Skin of body (tissue), 2 donors: ENCODE measurements around the gene STX4. TPM values are rescaled to one million over a fixed set of nuclear protein-coding genes. Genes with fewer than 3 reads are reported as not detected.

Experiments used
- DNase-seq: peaks from one replicate; lab custom pipeline; 2025; lab: John Stamatoyannopoulos, UW
- total RNA-seq: library from RNA; depleted of rRNA; stranded (reverse); fragments of >200 nt; gene quantifications from one replicate; pipeline ENCODE4 v1.2.3, GENCODE V29; 2014

STX4 gene
- total RNA-seq, 1 donor from 2014 or later, result 26.3 TPM

DNA sequence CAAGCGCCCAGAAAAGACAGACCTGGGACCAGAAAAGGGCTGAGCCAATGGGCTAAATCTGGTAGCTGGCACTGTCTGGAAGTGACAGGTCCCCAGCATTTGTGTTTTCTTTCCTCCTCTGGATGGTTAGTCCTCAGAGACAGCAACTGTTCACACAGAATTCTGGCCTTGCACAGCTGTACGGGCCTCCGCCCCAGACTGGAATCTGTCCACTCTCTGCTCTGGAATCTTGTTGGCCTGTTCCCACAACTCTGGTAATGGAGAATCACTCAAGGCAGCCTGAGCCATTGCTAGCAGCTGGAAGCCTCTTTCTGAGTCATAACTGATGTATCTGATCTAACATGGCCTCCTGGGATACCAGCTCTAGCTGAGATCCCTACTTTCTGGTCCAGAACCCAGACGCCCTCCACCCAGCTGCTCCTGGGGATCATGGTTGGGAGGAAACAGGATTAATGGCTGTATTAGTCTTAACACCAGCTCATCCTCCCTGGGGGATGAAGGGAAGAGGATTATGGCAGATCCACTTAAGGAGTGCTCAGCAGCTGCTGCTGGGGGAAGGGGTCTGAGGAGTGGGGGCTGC lies 31.6 kb downstream of the STX4 start:
- peak; percentile 93 for DNase-seq

DNA sequence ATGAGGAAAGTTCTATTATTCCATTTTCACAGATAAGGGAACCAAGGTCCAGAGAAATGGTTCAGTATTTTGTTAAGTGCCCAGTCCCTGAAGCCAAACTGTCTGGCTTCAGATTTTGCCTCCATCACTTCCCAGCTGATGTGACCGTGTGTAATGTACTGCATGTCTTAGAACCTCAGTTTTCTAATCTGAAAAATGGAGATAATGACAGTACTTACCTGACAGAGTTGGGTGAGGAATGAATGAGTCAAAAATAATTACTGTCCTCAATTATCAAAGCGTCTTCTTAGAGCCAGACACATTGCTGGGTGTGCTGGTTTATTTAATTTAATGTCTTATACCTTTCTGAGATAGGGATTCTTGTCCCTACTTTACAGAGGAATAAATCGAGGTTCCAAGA lies 34.0 kb downstream of the STX4 start:
- DNase-seq, result no peak

DNA sequence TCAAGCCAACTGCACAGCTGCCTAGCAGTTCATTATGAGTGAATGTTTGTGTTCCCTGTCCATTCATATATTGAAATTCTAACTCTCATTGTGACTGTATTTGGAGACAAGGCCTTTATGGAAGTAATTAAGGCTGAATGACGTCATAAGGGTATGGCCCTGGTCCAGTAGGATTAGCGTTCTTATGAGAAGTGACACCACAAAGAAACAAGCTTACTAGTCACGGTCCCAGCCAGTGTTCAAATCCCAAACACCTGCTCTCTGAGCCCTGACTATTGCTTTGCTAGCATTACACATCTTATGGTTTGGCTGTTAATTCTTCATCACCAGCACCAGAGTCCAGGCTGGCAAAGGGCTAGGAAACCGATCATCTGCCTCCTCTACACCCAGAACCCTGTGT lies 38.5 kb downstream of the STX4 start:
- peak; percentile 74 for DNase-seq

DNA sequence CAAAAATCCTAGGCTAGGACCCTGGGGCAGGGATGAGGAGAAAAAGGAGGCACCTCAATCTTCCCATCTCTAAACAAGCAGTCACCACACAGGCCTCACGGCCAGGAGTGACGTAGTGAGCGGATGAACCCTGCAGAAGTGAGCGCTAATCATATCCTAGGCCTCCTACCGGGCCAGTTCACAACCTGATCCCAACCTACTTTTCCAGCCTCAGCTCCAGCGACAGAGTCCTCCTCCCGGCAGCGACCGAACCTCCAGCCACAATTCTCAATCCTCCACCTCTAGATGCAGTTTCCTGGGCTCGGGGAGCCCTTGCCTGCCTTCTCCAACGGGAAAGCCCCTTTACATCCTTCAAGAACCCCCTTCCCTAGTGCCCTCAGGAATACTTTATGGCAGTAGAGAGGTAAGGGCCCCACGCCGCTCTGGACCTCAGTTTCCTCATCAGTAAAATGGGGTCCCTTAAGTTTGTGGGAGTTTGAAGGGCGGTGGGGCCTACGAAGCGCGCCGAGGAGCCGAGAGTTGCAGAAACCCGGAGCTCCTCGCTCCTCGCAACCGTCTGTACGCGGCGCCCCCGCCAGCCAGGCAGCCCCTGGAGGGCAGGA lies 39.3 kb downstream of the STX4 start:
- DNase-seq, result no peak

DNA sequence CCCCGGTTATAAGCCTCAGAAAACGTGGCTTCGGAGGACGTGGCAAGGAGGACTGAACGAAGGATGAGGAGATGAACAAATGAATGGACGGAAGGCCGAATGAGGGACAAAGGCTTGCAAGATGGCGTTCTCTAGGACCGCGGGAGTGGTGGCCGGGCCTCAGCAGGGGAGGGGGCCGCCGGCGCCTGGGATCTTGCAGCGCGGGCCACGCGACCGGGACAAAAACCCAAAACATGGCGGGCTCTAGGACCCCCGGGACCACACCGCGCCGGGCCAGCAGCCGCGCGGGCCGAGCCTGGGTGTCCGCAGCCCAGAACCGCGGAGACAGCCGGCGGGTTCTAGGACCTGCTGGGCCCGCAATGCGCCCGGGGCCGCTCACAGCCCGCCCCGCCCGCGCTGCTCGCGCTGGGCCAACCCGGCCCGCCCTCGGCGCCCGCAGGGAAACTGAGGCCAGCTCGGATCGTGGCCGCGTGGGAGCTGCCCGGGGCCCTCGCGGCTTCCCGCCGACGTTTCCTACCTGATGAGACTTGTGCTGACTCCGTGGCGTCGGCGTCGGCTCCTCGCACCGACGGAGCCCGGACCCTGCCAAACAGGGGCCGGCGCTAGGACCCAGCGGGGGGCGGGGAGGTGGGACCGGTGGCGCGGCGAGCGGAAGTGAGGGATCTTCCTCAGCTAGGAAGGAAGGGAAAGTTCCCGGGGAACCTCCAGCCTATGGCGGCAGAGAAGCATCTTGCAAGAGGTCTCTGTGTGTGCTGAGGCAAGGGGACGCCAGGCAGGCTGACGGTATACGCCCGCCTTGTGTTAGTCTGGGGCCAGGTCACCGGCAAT lies 40.0 kb downstream of the STX4 start:
- DNase-seq, result peak; percentile 91

DNA sequence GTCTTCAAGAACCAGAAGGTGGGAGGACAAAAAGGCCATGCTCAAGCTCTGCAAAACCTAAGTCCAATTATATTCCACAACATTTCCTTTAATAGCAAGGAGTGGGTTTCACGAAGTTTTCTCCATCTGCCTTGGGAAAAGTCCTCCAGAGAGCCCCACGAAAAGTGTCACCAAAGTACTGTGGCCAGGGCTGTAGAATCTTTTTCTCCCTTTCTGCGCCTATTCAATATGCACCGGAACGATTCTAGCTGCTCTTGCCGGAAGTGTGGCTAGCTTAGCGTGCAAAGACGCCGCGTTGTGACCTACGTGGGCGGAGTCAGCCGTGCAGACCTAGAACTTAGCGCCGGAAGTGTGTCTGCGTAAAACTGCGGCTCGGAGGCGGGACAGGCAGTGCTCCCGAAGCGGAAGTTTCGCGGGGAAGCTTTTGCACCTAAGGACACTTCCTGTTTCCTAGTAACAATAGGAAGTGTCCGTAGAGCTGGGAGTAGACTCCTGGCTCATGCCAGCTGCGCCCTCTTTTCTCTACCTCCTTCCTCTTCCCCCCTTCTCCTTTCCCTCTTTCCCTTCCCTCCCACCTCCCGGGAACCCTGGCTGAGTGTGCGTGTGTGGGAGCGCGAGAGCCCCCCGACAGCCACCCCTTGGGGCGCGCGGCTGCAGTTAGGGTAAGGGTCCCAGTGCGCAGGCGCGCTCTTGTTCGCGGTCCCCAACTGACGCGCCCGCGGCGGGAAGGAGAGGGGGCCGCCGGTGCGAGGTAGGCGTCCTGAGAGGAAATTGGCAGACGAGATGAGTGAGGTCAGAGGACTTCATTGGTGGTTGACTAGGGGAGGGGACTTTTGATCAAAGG lies 40.8 kb downstream of the STX4 start, which contains the start of the genes ZNF646 and ZNF668:
Gene ZNF646 (plus strand): TSS at position 453 of the 844 bp plus-strand sequence. CDS start 1,903 bp downstream, outside the sequence.
Gene ZNF668 (minus strand): TSS at position 271 of the 844 bp plus-strand sequence. CDS start 9,781 bp downstream, outside the sequence.
- peak; percentile 99 for DNase-seq

DNA sequence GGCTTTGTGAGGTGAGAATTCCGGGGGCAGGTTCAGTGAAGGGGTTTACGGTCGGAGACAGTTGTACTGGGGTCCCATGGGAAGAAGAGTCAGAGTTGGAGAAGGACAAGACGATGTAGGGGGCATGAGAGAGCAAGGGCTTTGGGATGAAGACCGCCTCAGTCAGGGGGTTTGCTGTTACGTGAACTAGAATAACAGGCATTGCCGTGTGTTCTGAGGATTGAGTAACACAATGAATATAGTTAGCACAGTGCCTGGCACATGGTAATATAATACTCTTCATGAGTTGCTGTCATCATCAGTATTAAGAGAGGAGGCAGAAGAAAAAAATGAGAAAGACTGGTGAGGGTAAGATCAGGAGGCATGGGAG lies 41.4 kb downstream of the STX4 start:
- no peak for DNase-seq

DNA sequence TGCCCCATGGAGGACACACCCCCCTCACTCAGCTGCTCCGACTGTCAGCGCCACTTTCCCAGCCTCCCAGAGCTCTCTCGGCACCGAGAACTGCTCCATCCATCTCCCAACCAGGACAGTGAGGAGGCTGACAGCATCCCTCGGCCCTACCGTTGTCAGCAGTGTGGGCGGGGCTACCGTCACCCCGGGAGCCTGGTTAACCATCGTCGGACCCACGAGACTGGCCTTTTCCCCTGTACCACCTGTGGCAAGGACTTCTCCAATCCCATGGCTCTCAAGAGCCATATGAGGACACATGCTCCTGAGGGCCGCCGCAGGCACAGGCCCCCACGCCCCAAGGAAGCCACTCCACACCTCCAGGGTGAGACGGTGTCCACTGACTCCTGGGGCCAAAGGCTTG lies 43.0 kb downstream of the STX4 start:
- DNase-seq, result no peak

DNA sequence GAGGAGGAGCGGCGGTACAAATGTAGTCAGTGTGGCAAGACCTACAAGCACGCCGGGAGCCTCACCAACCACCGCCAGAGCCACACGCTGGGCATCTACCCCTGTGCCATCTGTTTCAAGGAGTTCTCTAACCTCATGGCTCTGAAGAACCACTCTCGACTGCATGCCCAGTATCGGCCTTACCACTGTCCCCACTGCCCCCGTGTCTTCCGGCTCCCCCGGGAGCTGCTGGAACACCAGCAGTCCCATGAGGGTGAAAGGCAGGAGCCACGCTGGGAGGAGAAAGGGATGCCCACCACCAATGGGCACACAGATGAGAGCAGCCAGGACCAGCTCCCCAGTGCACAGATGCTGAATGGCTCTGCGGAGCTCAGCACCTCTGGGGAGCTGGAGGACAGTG lies 43.7 kb downstream of the STX4 start:
- DNase-seq, result no peak

DNA sequence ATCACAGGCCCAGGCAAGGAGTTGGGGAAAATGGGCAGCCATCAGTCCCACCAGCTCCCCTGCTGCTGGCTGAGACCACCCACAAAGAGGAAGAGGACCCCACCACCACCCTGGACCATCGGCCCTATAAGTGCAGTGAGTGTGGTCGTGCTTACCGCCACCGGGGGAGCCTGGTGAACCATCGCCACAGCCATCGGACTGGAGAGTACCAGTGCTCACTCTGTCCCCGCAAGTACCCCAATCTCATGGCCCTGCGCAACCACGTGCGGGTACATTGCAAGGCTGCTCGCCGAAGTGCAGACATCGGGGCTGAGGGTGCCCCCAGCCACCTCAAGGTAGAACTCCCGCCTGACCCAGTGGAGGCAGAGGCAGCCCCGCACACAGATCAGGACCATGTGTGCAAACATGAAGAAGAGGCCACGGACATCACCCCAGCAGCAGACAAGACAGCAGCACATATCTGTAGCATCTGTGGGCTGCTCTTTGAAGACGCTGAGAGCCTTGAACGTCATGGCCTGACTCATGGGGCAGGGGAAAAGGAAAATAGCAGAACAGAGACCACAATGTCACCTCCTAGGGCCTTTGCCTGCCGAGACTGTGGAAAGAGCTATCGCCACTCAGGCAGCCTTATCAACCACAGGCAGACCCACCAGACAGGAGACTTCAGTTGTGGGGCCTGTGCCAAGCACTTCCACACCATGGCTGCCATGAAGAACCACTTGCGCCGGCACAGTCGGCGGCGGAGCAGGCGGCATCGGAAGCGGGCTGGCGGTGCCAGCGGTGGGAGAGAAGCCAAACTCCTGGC lies 44.4 kb downstream of the STX4 start:
- no peak for DNase-seq

DNA sequence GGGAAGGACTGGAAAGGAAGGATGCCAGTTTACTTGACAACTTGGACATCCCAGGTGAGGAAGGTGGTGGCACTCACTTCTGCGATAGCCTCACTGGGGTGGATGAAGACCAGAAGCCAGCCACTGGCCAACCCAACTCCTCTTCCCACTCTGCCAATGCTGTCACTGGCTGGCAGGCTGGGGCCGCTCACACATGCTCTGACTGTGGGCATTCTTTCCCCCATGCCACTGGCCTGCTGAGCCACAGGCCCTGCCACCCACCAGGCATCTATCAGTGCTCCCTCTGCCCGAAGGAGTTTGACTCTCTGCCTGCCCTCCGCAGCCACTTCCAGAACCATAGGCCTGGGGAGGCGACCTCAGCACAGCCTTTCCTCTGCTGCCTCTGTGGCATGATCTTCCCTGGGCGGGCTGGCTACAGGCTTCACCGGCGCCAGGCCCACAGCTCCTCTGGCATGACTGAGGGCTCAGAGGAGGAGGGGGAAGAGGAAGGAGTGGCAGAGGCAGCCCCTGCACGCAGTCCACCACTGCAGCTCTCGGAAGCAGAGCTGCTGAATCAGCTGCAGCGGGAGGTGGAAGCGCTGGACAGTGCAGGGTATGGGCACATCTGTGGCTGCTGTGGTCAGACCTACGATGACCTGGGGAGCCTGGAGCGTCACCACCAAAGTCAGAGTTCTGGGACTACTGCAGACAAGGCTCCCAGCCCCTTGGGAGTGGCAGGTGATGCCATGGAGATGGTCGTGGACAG lies 45.4 kb downstream of the STX4 start:
- DNase-seq, result no peak

DNA sequence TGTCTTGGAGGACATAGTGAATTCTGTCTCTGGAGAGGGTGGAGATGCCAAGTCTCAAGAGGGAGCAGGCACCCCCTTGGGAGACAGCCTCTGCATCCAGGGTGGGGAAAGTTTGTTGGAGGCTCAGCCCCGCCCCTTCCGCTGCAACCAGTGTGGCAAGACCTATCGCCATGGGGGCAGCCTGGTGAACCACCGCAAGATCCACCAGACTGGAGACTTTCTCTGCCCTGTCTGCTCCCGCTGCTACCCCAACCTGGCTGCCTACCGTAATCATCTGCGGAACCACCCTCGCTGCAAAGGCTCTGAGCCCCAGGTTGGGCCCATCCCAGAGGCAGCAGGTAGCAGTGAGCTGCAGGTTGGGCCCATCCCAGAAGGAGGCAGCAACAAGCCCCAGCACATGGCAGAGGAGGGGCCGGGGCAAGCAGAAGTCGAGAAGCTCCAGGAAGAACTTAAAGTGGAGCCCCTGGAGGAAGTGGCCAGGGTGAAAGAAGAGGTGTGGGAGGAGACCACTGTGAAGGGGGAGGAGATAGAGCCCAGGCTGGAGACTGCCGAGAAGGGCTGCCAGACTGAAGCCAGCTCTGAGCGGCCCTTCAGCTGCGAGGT lies 46.1 kb downstream of the STX4 start:
- DNase-seq, result no peak

DNA sequence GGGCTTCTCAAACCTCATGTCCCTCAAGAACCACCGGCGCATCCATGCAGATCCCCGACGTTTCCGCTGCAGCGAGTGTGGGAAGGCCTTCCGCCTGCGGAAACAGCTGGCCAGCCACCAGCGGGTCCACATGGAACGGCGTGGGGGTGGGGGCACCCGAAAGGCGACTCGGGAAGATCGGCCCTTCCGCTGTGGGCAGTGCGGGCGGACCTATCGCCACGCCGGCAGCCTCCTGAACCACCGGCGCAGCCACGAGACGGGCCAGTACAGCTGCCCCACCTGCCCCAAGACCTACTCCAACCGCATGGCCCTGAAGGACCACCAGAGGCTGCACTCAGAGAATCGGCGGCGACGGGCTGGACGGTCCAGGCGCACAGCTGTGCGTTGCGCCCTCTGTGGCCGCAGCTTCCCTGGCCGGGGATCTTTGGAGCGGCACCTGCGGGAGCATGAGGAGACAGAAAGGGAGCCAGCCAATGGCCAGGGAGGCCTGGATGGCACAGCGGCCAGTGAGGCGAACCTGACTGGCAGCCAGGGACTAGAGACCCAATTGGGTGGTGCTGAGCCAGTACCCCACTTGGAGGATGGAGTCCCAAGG lies 46.8 kb downstream of the STX4 start:
- no peak for DNase-seq

DNA sequence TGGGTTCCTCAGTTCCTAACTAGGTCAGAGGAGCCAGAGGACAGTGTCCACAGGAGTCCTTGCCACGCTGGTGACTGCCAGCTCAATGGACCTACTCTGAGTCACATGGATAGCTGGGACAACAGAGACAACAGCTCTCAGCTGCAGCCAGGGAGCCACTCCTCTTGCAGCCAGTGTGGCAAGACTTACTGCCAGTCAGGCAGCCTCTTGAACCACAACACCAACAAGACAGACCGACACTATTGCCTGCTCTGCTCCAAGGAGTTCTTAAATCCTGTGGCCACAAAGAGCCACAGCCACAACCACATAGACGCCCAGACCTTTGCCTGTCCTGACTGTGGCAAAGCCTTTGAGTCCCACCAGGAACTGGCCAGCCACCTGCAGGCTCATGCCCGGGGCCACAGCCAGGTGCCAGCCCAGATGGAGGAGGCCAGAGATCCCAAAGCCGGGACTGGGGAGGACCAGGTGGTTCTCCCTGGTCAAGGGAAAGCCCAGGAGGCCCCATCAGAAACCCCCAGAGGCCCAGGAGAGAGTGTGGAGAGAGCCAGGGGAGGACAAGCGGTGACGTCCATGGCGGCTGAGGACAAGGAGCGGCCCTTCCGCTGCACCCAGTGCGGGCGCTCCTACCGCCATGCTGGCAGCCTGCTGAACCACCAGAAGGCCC lies 47.5 kb downstream of the STX4 start:
- DNase-seq, result no peak

DNA sequence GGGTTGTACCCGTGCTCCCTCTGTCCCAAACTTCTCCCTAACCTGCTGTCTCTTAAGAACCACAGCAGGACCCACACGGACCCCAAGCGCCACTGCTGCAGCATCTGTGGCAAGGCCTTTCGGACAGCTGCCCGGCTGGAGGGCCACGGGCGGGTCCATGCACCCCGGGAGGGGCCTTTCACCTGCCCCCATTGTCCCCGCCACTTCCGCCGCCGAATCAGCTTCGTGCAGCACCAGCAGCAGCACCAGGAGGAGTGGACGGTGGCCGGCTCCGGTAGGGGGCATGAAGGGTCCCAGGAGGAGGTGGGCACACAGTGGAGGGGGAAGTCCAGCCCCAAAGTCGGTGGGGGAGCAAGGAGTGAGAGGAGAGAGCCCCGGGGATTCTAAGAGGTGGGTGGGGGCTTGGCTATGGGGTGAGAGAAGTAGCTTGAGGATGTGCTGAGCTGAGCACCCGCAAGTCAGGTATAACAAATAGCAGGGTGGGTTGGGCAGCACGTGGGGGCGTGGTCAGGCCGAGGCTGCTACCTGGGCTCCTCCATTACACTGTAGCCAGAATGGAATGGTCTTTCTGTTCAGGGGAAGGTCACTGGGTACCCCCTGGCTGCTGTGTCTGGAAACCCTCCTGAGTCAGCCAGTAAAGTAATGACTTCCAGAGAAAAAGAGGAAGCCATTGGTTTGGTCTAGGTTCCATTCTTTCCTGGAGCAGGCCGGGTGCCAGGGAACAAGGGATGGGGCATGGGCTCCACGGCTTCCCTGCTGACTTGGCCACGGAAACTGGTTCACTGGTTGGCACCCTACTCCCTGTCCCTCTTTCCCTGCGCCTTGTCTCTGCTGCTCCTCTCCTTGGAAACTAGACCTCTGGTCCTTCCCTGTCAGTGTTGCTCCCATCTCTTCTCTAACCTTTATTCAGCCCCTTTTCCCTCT lies 48.3 kb downstream of the STX4 start:
- DNase-seq, result no peak

DNA sequence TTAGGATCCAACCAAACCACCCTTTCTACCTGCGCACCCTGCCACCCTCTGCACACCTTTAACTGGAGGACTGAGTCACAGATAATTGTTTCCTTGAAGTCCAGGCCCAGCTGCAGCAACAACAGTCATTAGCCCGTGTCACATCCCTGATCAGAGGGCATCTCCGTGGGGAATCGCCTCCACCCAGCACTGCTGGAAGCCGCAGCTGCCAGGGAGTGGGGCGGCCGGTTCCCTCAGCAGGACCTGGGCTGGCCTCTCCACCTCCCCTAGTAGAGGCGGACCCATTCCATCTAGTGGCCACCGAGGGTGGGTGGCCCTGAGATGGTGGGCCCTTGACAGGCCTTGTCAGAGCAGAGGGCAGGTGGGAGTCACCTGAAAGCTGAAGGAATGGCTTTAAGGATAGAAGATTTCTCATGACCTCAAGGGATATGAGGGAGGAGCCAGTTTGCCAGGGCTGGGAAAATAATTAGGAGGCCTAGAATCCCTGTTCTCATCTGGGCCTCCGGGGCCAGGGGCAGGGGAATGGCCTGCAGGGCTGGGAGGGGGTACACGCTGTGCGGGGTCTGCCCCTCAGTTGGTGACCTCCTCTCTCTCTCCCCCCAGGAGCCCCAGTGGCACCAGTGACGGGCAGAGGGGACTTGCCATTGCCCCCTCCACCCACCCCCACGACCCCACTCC lies 49.1 kb downstream of the STX4 start:
- no peak for DNase-seq

DNA sequence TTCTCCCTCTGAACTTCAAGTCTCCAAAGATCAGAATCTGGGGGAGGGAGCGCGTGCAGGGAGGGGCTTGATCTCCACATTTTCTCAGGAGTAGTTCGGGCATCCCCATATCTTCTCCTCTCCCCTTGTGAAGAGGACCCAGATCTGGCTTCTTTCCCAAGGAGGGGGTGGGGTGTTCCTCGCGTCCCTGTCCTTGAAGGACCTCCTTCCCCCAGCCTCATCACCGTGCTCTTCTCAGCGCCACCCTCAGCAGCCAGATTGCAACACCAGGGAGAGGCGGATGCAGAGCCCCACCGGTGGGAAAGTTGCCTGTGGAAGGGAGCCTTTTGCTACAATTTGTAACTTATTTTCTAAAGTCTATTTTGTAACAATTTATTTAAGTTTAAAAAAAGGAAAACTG lies 49.7 kb downstream of the STX4 start:
- no peak for DNase-seq
